Measurements from ENCODE around the gene ADAMTS15.

The ADAMTS15 gene

GRCh38 chr11:130418210-130418609 is 30.2 kb upstream of the ADAMTS15 start:
- no peak for DNase-seq

GRCh38 chr11:130418756-130419155 is 29.7 kb upstream of the ADAMTS15 start:
- no peak for DNase-seq

GRCh38 chr11:130420478-130421198 is 27.8 kb upstream of the ADAMTS15 start:
- DNase-seq: no peak

- no peak for DNase-seq
Observed at GRCh38 chr11:130421199-130421585, 27.3 kb upstream of the ADAMTS15 start.

- no peak for DNase-seq
Observed at GRCh38 chr11:130421697-130422096, 26.7 kb upstream of the ADAMTS15 start.

GRCh38 chr11:130422251-130422995 is 26.0 kb upstream of the ADAMTS15 start:
- DNase-seq: no peak

- no peak for DNase-seq
Observed at GRCh38 chr11:130423541-130424142, 24.8 kb upstream of the ADAMTS15 start.

- no peak for DNase-seq
Observed at GRCh38 chr11:130424613-130425140, 23.8 kb upstream of the ADAMTS15 start.

GRCh38 chr11:130425156-130425555 is 23.3 kb upstream of the ADAMTS15 start:
- DNase-seq: no peak

- no peak for DNase-seq
Observed at GRCh38 chr11:130426223-130426836, 22.1 kb upstream of the ADAMTS15 start.

- DNase-seq: no peak
Observed at GRCh38 chr11:130426837-130427341, 21.6 kb upstream of the ADAMTS15 start.

- no peak for DNase-seq
Observed at GRCh38 chr11:130427581-130428315, 20.7 kb upstream of the ADAMTS15 start.

GRCh38 chr11:130428316-130429119 is 19.9 kb upstream of the ADAMTS15 start, which contains the start of gene ADAMTS8:
Gene ADAMTS8 (minus strand): TSS chr11:130428609. CDS start chr11:130428286, 323 bp downstream.
- DNase-seq: no peak

GRCh38 chr11:130429120-130429681 is 19.2 kb upstream of the ADAMTS15 start:
- DNase-seq: no peak

GRCh38 chr11:130429983-130430382 is 18.5 kb upstream of the ADAMTS15 start:
- no peak for DNase-seq

- peak; percentile 37 for DNase-seq
Observed at GRCh38 chr11:130431331-130431773, 17.1 kb upstream of the ADAMTS15 start.

GRCh38 chr11:130431801-130432200 is 16.6 kb upstream of the ADAMTS15 start:
- DNase-seq: no peak

GRCh38 chr11:130433357-130433756 is 15.1 kb upstream of the ADAMTS15 start:
- no peak for DNase-seq

GRCh38 chr11:130434521-130435223 is 13.8 kb upstream of the ADAMTS15 start:
- DNase-seq: peak; percentile 57

- no peak for DNase-seq
Observed at GRCh38 chr11:130435671-130436070, 12.8 kb upstream of the ADAMTS15 start.
